HG02610 (cell line): Measurements from ENCODE around the gene NUCKS1.

Source experiments
- ATAC-seq: cut with Tn5 transposase; IDR thresholded peaks from one replicate; pipeline ENCODE4 v1.9.1; 2021; ENCODE audit warnings: mild to moderate bottlenecking, moderate library complexity; ENCODE audit not compliant: unreplicated experiment

Gene NUCKS1

DNA sequence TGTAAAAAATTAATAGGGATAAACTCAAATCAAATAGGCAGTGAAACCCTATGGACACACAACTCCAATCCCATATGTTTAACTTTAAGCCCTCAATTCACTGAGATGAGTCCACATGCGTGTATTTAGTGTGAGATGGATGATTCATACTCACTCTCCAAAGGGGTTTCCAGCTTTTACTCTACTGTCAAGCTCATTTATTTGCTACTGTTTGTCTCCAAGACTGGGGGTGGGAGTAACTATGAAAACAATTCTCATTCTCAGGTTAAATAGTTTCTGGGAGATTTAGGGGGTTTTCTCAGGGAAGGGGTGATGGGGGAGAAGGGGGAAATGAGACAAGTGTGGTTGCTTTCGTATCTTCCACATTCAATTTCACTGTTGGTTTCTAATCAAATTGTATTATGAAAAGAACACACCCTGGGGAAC, 22.6 kb upstream of the NUCKS1 start:
- ATAC-seq: peak; percentile 40

DNA sequence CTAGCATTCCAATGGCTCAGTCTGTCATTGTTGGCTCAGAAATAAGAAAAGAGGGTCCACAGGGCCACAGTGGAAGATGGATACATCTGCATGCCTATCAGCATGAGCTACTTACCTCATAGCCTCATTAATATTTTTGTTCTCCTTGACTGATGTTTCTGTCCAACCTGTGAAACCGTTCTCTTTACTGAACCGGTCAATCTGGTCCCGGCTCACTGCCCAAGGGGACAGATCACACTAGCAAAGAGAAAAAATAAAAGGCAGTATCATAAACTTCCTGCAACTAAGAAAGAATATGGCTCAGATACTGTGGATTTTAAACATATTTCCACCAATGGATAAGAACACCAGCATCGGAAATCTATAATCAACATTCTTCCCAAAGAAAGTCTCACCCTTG, 20.6 kb upstream of the NUCKS1 start:
- no peak for ATAC-seq

- ATAC-seq: no peak
Observed at GRCh38 chr1:205769641-205770365, 19.8 kb upstream of the NUCKS1 start.

GRCh38 chr1:205767248-205767647, 17.3 kb upstream of the NUCKS1 start:
- no peak for ATAC-seq

GRCh38 chr1:205766570-205766969, 16.6 kb upstream of the NUCKS1 start:
- ATAC-seq: no peak

DNA sequence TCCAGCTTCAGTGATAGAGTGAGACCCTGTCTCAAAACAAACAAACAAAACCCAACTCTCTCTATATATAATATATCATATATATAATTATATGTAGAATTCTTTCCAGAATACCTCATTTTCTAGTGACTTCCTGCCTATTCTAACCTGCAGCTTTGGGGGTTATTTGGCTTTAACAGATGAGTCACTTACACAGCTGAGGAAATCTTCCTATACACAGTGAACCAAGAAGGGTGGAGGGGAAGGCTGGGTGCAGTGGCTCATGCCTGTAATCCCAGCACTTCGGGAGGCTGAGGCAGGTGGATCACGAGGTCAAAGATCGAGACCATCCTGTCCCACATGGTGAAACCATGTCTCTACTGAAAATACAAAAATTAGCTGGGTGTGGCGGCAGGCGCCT, 16.1 kb upstream of the NUCKS1 start:
- ATAC-seq: no peak

DNA sequence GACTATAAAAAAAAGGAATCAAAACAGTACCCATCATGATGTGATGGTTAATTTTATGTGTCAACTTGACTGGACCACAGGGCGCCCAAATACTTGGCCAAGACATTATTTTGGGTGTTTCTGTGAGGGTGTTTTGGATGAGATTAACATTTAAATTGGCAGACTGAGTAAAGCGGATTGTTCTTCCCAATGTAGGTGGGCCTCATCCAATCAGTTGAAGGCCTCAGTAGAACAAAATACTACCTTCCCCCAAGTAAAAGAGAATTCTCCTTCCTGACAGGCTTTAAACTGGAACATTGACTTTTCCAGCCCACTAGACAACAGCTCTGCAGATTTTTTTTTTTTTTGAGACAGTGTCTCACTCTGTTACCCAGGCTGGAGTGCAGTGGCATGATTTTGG, 14.6 kb upstream of the NUCKS1 start:
- no peak for ATAC-seq

DNA sequence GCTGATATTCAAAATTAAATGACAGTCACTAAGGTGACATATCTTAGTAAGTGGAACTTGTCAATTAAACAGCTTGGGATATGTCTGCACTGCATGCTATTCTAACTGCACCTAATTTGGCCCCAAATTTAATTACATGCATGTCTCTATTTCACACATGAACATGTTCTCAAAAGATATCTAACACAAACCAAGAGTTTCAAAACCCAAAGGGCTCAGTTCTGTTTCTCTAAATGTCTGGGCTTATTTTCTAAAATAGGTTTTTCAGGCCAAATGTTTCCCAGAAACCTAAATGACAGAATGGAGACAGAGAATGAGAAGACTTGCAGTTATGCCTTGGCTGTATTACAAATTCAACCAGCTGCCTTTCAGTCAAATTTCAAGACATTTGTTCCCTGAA, 14.0 kb upstream of the NUCKS1 start:
- no peak for ATAC-seq

GRCh38 chr1:205760606-205761005, 10.6 kb upstream of the NUCKS1 start:
- no peak for ATAC-seq

GRCh38 chr1:205756552-205756951, 6.6 kb upstream of the NUCKS1 start:
- ATAC-seq: no peak

DNA sequence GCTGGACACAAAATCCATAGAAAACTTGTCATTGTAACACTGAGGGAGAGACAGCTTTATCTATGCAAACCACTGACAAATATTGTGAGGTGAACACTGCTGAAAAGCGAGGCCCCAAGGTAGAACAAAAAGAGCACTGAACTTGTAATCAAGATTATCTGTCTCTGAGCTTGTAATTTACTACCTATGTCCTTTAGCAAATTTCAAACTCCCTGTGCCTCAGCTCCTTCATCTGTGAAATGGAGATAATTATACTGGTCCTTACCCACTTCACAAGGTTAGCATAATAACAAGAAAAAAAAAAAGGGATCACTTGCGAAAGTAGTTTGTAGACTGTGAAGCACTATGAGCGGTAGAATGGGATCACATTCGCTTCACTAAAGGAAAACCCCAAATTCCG, 4.9 kb upstream of the NUCKS1 start:
- ATAC-seq: no peak

DNA sequence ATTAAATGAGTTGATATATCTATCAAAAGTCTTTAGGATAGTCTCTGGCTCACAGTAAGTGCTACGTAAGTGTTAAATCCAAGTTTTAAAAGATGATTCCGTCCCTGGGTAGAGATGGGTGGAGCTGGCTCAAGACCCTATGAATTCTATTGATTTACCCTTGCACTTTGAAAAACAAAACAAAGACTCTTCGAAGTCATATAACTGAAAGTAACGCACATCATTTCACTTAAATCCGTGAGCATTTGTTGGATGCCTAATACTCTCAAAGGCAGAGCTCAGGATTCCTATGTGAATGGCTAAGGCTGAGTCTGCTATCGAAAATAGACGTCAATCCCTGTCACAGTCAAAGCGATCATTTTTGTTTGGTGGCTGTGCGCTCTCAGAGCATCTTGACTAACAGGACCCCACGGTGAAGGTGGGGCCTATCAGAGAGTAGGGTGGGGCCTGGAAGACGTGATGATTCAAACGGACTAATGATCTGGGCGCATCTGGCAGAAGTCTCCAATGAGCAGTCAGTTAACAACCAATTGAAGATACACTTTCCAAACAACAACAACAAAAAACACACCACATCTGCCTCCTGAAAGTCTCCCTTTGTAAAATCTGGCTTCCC, 1.2 kb upstream of the NUCKS1 start:
- ATAC-seq: no peak

GRCh38 chr1:205749234-205750137, 496 bp downstream of the NUCKS1 start:
- ATAC-seq: peak; percentile 74

GRCh38 chr1:205748403-205749233, 1.4 kb downstream of the NUCKS1 start:
- ATAC-seq: peak; percentile 11

- no peak for ATAC-seq
Observed at GRCh38 chr1:205746757-205747412, 3.1 kb downstream of the NUCKS1 start.

DNA sequence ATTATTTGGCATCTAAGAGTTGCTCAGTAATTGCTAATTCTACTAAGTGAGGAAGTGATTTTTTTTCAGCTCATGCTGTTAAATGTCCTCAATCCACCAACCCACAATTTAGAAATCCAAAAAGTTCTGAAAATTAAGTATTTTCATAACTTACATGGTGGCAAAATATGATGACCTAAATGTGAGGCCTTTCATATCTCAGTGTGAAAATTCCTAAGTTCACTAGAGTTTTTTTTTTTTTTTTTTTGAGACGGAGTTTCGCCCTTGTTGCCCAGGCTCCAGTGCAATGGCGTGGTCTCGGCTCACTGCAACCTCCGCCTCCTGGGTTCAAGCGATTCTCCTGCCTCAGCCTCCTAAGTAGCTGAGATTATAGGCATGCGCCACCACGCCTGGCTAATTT, 5.6 kb downstream of the NUCKS1 start:
- no peak for ATAC-seq

GRCh38 chr1:205743977-205744376, 6.0 kb downstream of the NUCKS1 start:
- no peak for ATAC-seq

DNA sequence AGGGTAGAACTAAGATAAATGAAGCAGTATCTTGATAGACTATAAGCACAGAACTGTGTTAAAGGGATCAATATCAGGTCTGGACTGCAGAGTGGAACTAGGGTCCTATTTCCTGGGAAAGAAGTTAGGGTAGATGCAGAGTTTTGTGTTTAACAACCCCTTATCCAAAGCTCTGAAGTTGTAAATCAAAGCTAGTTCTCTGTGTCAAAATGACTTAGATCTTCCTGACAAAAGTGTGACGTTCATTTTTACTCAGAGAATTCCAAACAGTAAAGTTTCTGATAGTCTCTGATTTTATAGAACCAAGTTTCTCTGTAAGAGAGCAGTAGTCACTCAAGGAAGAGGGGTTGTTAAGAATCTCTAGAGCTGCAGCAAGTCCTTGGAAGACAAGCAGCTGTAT, 8.3 kb downstream of the NUCKS1 start:
- ATAC-seq: no peak

DNA sequence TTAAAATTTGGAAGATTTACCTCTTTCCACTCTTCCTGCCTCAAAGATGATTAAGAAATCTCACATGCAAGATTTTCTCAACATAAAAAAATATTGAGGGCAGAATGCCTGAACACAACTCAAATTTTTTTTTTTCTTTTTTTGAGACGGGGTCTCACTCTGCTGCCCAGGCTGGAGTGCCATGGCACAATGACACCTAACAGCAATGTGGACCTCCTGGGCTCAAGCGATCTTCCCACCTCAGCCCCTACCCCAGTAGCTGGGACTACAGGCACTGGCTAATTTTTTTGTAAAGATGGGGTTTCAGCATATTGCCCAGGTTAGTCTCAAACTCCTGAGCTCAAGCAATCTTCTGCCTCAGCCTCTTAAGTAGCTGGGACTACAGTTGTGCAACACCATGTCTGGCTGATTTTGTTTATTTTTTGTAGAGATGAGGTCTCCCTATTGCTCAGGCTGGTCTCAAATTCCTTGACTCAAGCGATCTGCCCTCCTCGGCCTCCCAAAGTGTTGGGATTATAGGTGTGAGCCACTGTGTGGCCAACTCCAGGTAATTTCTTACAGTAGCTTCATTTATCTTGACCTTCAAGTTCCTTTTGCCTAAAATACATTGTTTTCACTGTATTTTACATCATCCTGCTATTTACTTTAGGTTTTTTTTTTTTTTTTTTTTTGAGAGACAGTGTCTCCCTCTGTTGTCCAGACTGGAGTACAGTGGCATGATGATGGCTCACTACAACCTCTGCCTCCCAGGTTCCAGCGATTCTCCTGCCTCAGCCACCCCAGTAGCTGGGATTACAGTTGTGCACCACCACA, 10.4 kb downstream of the NUCKS1 start:
- no peak for ATAC-seq

- ATAC-seq: no peak
Observed at GRCh38 chr1:205735218-205735617, 14.8 kb downstream of the NUCKS1 start.
